Measurements from ENCODE around the gene GALNT6.

The GALNT6 gene

DNA sequence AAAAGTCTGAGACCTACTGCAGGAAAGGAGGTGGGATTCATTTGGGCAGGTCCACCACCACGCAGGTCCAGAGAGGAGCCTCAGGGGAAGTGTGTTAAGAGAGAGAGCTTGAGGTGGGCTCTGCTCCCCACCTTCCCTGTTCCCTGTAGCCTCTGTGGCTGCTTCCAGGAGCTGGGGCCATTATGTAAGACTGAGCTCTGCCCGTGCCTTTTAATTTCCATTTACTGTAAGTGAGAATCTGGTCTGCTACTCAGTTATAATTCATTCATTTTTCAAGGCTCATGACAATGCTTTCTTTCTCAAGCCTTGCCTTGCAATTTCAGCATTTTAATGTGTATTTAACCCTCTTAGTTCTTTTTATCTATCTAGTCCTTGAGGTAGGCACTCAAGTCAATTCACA lies 41.7 kb upstream of the GALNT6 start:
- no peaks in the 10 kb centered on the region for H4K20me1 ChIP-seq (ENCODE audit: insufficient read depth)
- no peaks in the 10 kb centered on the region for H3K79me2 ChIP-seq (ENCODE audit: insufficient read depth, low read depth)
- H3K4me3 ChIP-seq (IDR thresholded peaks at IDR 0.05; ENCODE audit: insufficient read depth, low read depth, low read length): no peak overlapping the region
- H3K4me2 ChIP-seq: no peak overlapping the region
- no peak overlapping the region for H2AFZ ChIP-seq (ENCODE audit: low read depth)
- peaks cover 11% of the 10 kb centered on the region for H3K4me1 ChIP-seq (ENCODE audit: low read depth, poor library complexity, severe bottlenecking)
- TF ChIP-seq, protein P1, sequence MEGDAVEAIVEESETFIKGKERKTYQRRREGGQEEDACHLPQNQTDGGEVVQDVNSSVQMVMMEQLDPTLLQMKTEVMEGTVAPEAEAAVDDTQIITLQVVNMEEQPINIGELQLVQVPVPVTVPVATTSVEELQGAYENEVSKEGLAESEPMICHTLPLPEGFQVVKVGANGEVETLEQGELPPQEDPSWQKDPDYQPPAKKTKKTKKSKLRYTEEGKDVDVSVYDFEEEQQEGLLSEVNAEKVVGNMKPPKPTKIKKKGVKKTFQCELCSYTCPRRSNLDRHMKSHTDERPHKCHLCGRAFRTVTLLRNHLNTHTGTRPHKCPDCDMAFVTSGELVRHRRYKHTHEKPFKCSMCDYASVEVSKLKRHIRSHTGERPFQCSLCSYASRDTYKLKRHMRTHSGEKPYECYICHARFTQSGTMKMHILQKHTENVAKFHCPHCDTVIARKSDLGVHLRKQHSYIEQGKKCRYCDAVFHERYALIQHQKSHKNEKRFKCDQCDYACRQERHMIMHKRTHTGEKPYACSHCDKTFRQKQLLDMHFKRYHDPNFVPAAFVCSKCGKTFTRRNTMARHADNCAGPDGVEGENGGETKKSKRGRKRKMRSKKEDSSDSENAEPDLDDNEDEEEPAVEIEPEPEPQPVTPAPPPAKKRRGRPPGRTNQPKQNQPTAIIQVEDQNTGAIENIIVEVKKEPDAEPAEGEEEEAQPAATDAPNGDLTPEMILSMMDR (conservative IDR thresholded peaks at IDR 0.05; ENCODE audit: low read depth, low read length): no peak
- no peak overlapping the region for H3K27ac ChIP-seq
- H3K27me3 ChIP-seq (ENCODE audit: insufficient read depth, low read depth): no peaks in the 10 kb centered on the region
- no peak overlapping the region for H3K9ac ChIP-seq
- no peaks in the 10 kb centered on the region for H3K36me3 ChIP-seq (ENCODE audit: insufficient read depth)

DNA sequence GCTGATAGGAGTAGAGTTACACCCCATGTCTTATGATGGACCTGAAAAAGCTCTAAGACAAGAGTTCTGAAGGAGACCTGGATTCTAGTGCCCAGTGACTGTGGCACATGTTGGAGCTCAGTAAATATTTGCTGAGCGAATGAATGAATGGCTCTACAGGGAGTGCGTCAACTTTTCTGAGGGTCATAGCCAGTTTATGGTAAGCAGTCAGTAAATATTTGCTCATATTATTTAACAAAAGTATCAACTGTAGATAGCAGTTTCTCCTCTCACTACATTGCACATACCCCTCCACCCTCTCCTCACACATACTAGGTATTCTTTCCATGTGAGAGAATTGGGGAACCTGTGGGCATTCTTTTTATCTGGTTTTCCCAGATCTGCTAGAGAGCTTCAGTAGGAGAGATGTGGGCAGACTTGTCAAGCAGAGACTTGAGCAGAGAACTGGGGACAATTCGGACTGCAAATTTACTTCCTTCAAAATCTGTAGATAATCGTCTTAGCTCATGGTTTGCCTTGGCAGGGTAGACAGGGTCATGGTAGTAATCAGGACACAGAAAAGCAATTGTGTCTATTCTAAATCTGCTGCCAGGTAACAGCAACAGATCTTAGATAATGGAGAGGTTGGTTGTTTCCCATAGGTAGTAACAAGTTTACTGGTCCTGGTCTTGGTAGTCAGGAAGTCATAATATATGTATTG lies 39.1 kb upstream of the GALNT6 start:
- TF ChIP-seq, protein P1 (conservative IDR thresholded peaks at IDR 0.05; ENCODE audit: low read depth, low read length): no peak
- no peaks in the 10 kb centered on the region for H3K36me3 ChIP-seq (ENCODE audit: insufficient read depth)
- no peak overlapping the region for H3K4me3 ChIP-seq (IDR thresholded peaks at IDR 0.05; ENCODE audit: insufficient read depth, low read depth, low read length)
- H3K79me2 ChIP-seq (ENCODE audit: insufficient read depth, low read depth): no peaks in the 10 kb centered on the region
- no peaks in the 10 kb centered on the region for H4K20me1 ChIP-seq (ENCODE audit: insufficient read depth)
- no peak overlapping the region for H3K9ac ChIP-seq
- no peak overlapping the region for H2AFZ ChIP-seq (ENCODE audit: low read depth)
- no peak overlapping the region for H3K4me2 ChIP-seq
- H3K4me1 ChIP-seq (ENCODE audit: low read depth, poor library complexity, severe bottlenecking): peaks cover 14% of the 10 kb centered on the region
- H3K27me3 ChIP-seq (ENCODE audit: insufficient read depth, low read depth): no peaks in the 10 kb centered on the region
- H3K27ac ChIP-seq: no peak overlapping the region

DNA sequence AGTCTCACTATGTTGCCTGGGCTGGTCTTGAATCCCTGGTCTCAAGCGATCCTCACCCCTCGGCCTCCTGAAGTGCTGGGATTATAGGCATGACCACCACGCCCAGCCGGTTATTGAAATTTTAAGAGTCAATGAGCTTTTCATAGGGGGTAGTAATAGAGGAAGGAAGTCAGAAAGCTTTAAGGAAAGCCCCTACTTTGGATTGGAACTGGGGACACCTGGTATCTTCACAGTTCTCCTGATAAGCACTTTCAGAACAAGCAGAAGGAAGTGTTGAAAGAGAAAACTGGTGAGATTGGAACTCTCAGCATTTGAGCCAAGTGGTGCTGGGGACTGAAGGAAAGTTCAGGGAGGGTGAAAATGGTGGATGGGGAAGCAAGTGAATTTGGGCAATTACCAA lies 38.5 kb upstream of the GALNT6 start:
- TF ChIP-seq, protein P1 (conservative IDR thresholded peaks at IDR 0.05; ENCODE audit: low read depth, low read length): no peak
- H3K36me3 ChIP-seq (ENCODE audit: insufficient read depth): no peaks in the 10 kb centered on the region
- H3K9ac ChIP-seq: no peak overlapping the region
- H3K4me2 ChIP-seq: no peak overlapping the region
- no peak overlapping the region for H3K4me3 ChIP-seq (IDR thresholded peaks at IDR 0.05; ENCODE audit: insufficient read depth, low read depth, low read length)
- H3K27me3 ChIP-seq (ENCODE audit: insufficient read depth, low read depth): no peaks in the 10 kb centered on the region
- no peak overlapping the region for H2AFZ ChIP-seq (ENCODE audit: low read depth)
- H4K20me1 ChIP-seq (ENCODE audit: insufficient read depth): no peaks in the 10 kb centered on the region
- peaks cover 18% of the 10 kb centered on the region for H3K4me1 ChIP-seq (ENCODE audit: low read depth, poor library complexity, severe bottlenecking)
- no peak overlapping the region for H3K27ac ChIP-seq
- no peaks in the 10 kb centered on the region for H3K79me2 ChIP-seq (ENCODE audit: insufficient read depth, low read depth)

DNA sequence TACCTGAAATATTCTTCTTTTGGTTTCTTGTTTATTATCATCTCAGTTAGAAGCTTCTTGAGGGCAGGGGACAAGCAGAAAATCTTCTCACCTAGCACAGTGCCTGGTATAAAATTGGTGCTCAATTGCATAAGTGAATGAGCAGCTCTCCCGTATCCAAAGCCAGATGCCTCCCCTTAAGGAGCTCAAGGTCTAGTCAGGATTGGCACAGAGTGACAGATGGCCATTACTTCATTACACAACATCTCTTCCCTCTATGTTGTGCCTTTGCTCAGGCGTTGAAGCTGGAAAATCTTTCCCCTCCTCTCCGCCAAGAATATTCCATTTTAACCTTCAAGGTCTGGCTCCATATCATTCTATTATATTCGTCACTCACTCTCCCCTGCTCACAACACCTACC lies 37.0 kb upstream of the GALNT6 start:
- Histone ChIP-seq H3K27me3 (ENCODE audit: insufficient read depth, low read depth) (no peaks in the 10 kb centered on the region), H3K4me1 (ENCODE audit: low read depth, poor library complexity, severe bottlenecking) (peaks cover 24% of the 10 kb centered on the region), H3K79me2 (ENCODE audit: insufficient read depth, low read depth) (no peaks in the 10 kb centered on the region), H3K9ac (no peak overlapping the region), H2AFZ (ENCODE audit: low read depth) (no peak overlapping the region), H3K36me3 (ENCODE audit: insufficient read depth) (no peaks in the 10 kb centered on the region), H3K4me3 (IDR thresholded peaks at IDR 0.05; ENCODE audit: insufficient read depth, low read depth, low read length) (no peak overlapping the region), H3K27ac (no peak overlapping the region), H4K20me1 (ENCODE audit: insufficient read depth) (no peaks in the 10 kb centered on the region), H3K4me2 (no peak overlapping the region)
- TF ChIP-seq, protein P1 (conservative IDR thresholded peaks at IDR 0.05; ENCODE audit: low read depth, low read length): no peak
